GM21529 (cell line): ENCODE data around the gene PSMD6.

Experiments
- ATAC-seq: cut with Tn5 transposase; IDR thresholded peaks from one replicate; pipeline ENCODE4 v1.9.1; 2021; ENCODE audit not compliant: unreplicated experiment

Gene PSMD6

DNA sequence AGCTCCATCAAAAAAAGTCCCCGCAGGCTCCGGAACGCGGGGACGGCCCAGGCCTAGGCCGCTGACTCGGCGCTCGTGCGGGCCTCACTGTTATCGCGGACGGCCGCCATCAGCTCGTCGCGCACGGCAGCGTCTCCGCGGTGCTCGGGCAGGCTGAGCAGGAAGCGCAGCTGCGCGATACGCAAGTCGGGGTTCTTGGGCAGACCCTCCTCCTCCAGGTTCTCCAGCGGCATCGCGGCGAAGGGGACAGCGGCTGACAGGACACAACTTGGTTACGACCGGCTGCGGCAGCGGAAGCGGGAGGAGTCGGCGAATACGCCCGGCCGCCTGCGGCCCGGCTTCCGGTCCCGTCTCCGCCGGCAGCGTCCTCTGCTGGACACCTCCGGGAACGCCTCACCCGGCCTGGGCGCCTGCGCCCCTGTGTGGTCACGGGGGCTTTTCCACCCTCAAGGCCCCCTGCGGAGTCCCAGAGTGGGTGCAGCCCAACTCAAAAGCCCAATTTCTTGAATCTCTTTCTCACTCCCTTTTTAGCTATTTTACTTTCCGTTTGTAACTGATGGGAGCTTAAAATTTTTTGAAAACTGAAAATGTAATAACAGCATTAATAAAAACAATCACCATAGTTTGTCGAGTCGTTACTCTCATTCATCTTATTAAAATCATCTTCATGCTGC is at the start of gene PSMD6:
Gene PSMD6 (minus strand): TSS at position 308 of the 674 bp plus-strand sequence. CDS start 75 bp downstream, at position 233.
- ATAC-seq = peak; percentile 96

DNA sequence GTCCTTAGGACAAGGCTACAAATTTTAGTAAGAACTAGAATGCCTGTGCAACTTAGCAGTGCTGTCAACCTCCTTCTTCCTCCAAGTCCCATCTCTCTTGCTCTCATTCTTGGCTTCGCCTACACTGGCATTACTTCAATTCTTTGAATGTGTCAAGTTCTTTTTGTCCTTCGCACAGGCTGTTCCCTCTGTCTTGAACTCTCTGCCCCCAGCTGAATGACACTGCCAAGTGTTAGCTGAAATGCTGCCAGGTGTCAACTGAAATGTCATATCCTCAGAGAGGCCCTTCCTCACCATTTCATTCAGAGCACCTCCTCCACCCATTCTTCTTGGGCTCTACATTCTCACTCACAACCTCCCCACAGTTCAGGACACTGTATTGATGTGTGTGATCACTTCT is 48.8 kb upstream of the PSMD6 start:
- no peak for ATAC-seq

DNA sequence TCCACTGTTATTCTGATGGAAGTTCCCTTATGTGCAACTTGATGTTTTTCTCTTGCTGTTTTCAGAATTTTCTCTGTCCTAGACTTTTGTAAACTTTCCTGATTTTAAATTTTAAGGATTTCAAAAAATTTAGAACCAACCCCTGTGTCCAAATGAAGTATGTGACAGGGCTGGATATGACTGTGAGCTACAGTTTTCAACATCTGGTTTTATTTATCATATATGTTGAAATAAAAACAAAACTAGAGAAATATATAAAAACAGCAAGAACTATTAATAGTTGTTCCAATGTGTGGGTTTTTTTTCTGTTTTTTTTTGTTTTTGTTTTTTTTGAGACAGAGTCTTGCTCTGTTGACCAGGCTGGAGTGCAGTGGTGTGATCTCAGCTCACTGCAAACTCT is 47.4 kb upstream of the PSMD6 start:
- ATAC-seq = no peak

- ATAC-seq = no peak
Measured at GRCh38 chr3:64067506-64068346, 44.4 kb upstream of the PSMD6 start.

DNA sequence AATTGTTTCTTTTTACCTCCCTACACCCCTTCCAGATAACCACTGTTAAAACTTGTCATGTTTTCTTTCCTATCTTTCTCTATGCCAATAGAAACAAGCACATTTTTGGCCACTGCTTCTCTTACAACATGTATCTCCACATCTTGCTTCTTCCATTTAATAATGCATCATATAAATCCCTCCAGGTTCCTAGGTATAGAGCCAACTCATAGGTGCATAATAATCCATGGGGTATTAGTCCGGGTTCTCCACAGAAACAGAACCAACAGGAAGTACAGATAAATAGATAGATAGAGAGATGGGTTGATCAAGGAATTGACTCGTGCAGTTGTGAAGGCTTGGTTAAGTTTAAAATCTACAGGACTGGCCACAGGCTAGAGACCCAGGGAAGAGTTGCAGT is 41.5 kb upstream of the PSMD6 start:
- ATAC-seq = no peak

DNA sequence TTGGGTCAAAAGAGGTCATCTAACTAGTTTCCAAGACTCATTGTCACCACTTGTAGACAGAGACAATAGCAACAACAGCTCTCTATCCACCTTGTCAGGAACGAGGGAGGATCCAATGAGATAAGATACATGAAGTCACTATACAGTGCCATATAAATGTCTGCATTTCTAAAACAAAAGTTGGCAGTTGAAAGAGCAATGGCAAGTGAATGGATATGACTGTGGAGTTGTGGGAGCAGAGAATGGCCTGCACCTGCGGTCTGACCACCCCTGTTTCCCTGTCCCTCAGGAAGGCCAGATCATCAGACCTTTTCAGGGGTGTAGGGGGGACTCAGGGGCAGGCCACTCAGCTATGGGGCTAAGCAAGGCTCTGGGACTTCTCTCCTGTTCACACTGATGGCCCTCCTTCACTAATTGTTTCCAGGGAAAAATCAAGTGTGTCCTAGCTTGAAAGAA is 40.7 kb upstream of the PSMD6 start:
- ATAC-seq = no peak

GRCh38 chr3:64063207-64063982 is 40.1 kb upstream of the PSMD6 start:
- ATAC-seq = no peak

DNA sequence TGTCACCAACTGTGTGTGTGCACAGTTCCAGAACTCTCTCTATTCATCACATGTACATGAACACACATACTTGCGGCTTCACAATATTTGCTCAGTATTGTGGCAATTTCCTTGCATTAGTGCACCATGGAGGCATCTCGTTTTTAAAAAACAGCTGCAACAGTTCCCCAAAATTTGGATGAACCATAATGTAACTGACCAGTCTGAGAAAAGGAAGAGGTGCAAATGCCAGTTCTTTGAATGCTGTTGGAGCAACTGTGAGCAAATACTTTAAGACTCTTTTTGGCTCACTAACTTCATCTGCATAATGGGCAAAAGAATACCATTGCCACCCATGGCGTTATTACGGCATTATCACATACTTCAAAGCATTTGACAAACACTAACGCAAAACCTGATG is 38.3 kb upstream of the PSMD6 start:
- ATAC-seq = no peak

- ATAC-seq = no peak
Measured at GRCh38 chr3:64059484-64060175, 36.3 kb upstream of the PSMD6 start.

- no peak for ATAC-seq
Measured at GRCh38 chr3:64058566-64058965, 35.3 kb upstream of the PSMD6 start.

DNA sequence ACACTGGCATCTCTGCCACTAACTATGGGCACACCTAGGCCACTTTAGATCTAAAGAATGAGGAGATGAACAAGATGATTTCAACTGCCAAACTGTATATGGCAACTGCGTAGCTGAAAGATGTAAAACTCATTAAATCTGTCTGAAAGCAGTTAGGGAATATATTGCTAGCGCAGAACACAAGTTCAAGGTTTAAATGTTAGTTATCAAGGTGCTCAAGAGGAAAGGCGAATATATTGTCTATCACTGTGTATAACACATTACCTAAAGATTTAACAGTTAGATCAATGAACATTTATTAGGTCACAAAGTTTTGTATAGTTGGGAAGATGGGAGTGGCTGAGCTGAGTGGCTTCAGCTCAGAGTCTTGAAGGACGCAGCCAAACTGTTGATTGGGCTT is 33.9 kb upstream of the PSMD6 start:
- no peak for ATAC-seq

DNA sequence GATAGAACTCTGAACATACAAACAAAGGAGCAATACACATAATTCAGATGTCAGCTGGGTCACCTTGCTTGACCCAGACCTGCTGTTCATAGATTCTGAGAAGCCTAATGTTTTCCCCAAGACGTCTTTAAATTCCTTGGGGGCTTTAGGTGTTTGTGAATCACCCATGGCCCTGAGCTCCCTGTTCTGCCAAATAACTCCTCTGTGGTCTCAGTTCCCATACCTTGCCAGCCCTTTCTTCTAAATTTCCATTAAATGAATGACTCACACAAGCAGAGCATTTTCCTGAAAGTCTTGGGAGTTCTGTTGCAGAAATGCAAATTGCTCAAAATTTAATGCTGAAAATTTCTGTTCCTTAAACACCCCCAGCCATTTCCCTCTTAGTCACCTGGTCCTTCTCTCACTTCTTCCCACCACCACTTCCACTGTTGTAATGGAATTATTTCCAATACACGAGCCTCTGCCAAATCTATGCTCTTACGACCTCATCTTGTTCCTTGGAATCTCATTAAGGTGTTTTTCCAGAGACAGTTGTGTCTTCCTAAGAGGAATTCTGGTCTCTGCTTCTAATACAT is 33.4 kb upstream of the PSMD6 start:
- no peak for ATAC-seq

DNA sequence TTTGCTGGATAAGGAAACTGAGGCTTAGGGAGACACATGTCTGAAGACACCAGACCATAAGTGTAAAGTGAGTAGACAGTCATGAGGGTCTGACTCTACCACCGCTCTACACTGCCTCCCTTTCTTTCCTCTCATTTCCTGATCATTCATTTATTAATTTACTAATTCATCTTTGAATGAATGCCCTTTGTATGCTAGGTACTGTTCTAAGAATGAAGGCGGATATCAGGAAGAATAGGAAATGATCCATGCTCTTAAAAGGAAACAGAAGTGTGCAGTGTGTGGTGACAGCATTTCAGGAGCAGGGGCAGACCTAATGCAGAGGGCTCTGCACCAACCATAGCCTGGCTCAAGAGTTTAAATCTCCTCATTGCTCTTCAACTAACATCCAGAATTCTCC is 31.8 kb upstream of the PSMD6 start:
- ATAC-seq = no peak

GRCh38 chr3:64054488-64054887 is 31.2 kb upstream of the PSMD6 start:
- no peak for ATAC-seq

DNA sequence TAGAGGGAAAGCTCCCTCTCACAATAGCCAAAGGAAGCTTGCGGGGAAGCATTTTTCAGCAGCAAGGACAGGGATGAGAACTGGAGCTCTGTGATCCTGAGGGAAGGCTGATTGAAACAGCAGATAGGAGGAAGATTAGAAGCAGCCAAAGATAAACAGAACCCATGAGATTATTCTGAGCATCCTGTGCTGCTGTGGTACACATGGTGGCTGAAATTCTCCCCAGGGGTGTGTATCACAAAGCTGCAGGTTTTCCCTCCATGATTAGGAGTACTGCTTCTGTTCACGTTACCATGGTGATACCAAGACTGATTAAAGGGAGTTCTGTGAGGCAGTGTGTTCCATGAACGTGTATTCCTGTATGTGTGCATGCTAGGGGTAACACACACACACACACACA is 30.3 kb upstream of the PSMD6 start:
- ATAC-seq = no peak

GRCh38 chr3:64053117-64053516 is 29.8 kb upstream of the PSMD6 start:
- no peak for ATAC-seq

DNA sequence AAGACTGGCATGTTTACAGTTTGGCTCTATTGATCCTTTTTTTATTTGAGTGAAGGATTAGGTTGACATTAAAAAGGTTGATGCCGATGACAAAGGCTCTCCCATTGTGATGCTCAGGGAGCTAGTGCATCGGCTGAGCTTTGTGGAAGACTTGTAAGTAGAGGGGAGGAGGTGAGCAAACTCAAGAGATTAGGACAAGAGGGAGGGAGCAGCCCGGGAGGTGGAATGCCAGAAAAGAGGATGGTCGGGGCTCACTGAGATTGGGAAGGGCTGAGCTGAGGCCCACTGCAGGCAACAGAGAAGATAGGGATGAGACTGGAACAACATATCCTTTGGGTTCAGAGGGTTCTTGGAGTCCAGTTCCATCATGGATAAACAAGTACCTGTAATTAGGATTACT is 26.5 kb upstream of the PSMD6 start:
- ATAC-seq = no peak

DNA sequence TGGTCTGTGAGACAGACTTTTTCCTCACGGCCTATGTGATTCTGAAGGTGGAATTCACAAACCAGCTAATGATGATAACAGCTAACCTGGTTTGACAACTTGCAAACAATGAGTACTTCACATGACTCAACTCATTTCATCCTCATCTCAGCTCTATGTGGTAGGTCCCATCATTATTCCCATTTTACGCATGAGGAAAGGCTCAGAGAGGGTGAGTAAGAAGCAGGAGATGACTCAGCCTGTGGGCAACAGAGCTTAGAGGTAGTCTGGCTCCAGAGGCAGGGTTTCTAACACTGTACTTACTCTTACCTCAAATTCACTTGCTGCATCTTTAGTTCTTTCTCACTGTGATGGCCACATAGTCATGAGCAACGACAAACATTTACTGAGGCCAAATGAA is 25.8 kb upstream of the PSMD6 start:
- no peak for ATAC-seq

- ATAC-seq = no peak
Measured at GRCh38 chr3:64048631-64049061, 25.4 kb upstream of the PSMD6 start.

GRCh38 chr3:64047787-64048186 is 24.5 kb upstream of the PSMD6 start:
- ATAC-seq = no peak
